NB4 (cell line): Measurements from ENCODE around the gene SNX22.

Source experiments
- DNase-seq: peaks from one replicate; pipeline ENCODE4 v3.0.0; 2010; ENCODE audit warnings: low read depth
- H3K4me3 ChIP-seq: one replicate; pipeline ENCODE4 v1.5.1; 2011; ENCODE audit warnings: mild to moderate bottlenecking, low read depth, low read length, moderate library complexity
- CTCF ChIP-seq: IDR thresholded peaks from one replicate; pipeline ENCODE4 v1.5.1; 2012; ENCODE audit warnings: low read depth, low read length
- MAX ChIP-seq: IDR thresholded peaks from 2 replicates; pipeline ENCODE4 v1.6.1; 2011; ENCODE audit warnings: low read depth, low read length
- MYC ChIP-seq: IDR thresholded peaks from 2 replicates; pipeline ENCODE4 v1.6.1; 2011; ENCODE audit warnings: low read depth, low read length
- POLR2A ChIP-seq: IDR thresholded peaks from 2 replicates; pipeline ENCODE4 v1.6.1; 2011; ENCODE audit warnings: mild to moderate bottlenecking; ENCODE audit not compliant: insufficient read length; ENCODE audit errors: extremely low read depth

SNX22 gene

GRCh38 chr15:64156652-64157331 lies 5.3 kb downstream of the SNX22 start:
- no peak for TF ChIP-seq POLR2A
- TF ChIP-seq MAX: no peak
- TF ChIP-seq MYC: no peak
- TF ChIP-seq CTCF: no peak
- no peak overlapping the region for H3K4me3 ChIP-seq
- no peak for DNase-seq

GRCh38 chr15:64157599-64158125 lies 6.1 kb downstream of the SNX22 start:
- DNase-seq: no peak
- TF ChIP-seq MAX (no peak), MYC (no peak), POLR2A (no peak), CTCF (no peak)
- no peak overlapping the region for H3K4me3 ChIP-seq

GRCh38 chr15:64158363-64159134 lies 7.0 kb downstream of the SNX22 start:
- H3K4me3 ChIP-seq: no peak overlapping the region
- TF ChIP-seq MYC (no peak), MAX (no peak), POLR2A (no peak), CTCF (no peak)
- DNase-seq: no peak

- no peak for TF ChIP-seq MYC
- TF ChIP-seq POLR2A: no peak
- no peak for TF ChIP-seq CTCF
- TF ChIP-seq MAX: no peak
- peak overlapping the region; percentile 73 for H3K4me3 ChIP-seq
- DNase-seq: no peak
Observed at GRCh38 chr15:64161688-64162477, 10.4 kb downstream of the SNX22 start.

- TF ChIP-seq MYC (no peak), POLR2A (no peak), MAX (no peak), CTCF (no peak)
- no peak for DNase-seq
- H3K4me3 ChIP-seq: peak overlapping the region; percentile 73
Observed at GRCh38 chr15:64162478-64162868, 10.9 kb downstream of the SNX22 start.
